Measurements from ENCODE around the gene GSE1.
A peak's percentile ranks its signal among the peaks of the same experiment; 100 is the strongest.

GSE1 gene

DNA sequence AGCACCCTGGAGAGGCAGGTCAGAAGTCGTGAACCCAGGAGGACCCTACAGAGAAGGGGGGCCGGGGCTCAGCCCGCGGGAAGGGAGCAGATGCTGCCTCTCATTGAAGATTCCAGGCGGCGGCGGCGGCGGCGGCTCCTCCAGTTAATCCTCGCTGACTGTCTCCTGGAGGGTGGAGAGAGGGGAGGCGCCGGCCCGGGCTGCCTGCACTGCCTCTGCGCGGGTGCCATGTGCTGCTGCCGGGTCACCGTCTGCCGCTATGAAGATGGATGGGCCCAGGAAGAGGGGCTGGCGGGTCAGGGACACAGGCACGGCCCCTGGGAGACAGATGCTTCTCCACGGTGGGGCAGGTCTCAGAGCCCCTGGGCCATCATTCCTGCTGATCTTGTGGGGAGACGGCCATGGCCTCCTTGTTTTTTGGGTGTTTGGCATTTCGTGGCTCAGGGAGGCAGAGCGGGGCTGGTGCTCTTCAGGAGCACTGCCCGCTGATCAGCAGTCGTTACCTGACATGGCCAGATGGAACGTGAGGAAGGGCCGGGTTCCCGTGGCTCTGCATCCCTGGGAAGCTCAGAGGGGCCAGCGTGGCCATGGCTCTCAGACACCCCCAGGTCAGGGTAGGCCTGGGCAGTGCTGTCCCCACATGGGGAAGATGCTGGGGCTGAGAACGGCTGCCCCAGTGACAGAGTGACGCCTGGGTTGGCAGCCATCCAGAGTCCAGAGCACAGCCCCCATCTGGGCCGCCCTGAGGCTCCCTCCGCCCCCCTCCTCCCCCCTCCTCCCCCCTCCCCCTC is 39.5 kb downstream of the GSE1 start:
- Histone ChIP-seq H3K4me1 (ENCODE audit: insufficient read depth, low read length) (no peaks in the 10 kb centered on the region), H3K27me3 (ENCODE audit: insufficient read depth, low read length) (no peaks in the 10 kb centered on the region), H3K36me3 (ENCODE audit: insufficient read depth, low read length) (peaks cover 63% of the 10 kb centered on the region), H3K4me3 (ENCODE audit: low read length) (no peak overlapping the region), H3K9ac (ENCODE audit: low read depth, low read length) (no peak overlapping the region), H3K9me3 (ENCODE audit: insufficient read depth, low read depth, low read length) (no peaks in the 10 kb centered on the region), H3K27ac (ENCODE audit: low read depth, low read length) (peak overlapping the region; percentile 52; the same call in 1 of the 2 replicates)
- 79% methylated on average over 33 of the region's 35 CpGs for WGBS

DNA sequence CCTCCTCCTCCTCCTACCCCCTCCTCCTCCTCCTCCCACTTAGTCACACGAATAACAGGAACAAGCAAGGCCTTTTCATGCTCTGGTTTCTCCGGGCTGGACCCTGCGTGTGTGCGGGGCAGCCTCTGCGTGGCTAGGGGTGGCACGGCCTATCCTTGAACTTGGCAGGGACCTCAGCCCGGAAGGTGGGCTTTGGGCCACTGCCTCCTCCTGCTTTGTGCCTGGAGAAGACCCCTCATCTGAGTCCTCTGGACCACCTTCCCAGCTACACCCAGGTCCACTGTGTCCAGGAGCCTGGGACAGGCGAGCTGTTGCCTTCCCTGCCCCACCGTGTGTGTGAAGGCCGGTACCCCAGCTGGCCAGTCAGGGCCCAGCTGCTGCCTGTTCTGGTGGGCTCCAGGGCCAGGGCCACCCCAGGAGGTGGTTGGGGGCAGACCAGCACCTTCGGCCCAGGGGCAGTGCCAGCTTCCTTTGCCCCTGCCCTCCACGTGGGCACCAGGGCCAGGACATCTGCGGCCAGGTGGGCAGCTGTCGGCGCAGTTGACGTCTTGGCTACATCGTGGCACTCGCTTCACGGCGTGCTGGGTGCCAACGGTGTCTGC is 40.3 kb downstream of the GSE1 start:
- no peak overlapping the region for H3K4me3 ChIP-seq (ENCODE audit: low read length)
- 95% methylated on average over 21 of the region's 21 CpGs for WGBS
- no peaks in the 10 kb centered on the region for H3K27me3 ChIP-seq (ENCODE audit: insufficient read depth, low read length)
- H3K4me1 ChIP-seq (ENCODE audit: insufficient read depth, low read length), result no peaks in the 10 kb centered on the region
- H3K9ac ChIP-seq (ENCODE audit: low read depth, low read length), result no peak overlapping the region
- peaks cover 70% of the 10 kb centered on the region for H3K36me3 ChIP-seq (ENCODE audit: insufficient read depth, low read length)
- H3K9me3 ChIP-seq (ENCODE audit: insufficient read depth, low read depth, low read length), result no peaks in the 10 kb centered on the region
- no peak overlapping the region for H3K27ac ChIP-seq (ENCODE audit: low read depth, low read length)

DNA sequence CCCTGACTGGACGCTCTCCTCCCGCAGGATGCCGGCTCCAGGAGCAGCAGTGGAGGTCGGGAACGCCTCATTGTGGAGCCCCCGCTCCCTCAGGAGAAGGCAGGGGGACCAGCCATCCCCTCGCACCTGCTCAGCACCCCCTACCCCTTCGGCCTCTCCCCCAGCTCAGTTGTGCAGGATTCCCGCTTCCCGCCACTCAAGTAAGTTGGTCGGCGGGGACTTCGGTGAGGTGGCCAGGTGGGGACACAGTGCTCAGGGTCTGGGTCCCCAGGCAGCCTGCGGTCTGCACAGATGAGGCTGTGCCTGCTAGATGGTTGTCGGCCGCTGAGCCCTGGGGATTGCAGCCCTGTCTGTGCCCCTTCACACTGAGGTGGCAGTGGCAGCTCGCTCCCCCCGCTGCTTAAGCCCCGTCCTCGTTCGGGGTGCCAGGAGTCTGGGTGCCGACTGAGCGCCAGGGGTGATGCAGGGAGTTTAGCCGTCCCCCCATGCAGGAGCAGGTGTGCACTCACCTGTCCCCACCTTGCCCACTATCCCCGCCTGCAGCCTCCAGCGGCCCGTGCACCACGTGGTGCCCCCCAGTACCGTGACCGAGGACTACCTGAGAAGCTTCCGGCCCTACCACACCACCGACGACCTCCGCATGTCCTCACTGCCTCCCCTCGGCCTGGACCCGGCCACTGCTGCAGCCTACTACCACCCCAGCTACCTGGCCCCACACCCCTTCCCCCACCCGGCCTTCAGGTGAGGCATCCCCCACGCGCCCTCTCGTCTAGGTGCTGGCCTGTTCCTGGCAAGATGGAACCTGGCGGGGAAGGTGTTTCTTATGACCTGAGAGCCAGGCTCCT is 41.4 kb downstream of the GSE1 start:
- no peaks in the 10 kb centered on the region for H3K4me1 ChIP-seq (ENCODE audit: insufficient read depth, low read length)
- no peaks in the 10 kb centered on the region for H3K27me3 ChIP-seq (ENCODE audit: insufficient read depth, low read length)
- H3K36me3 ChIP-seq (ENCODE audit: insufficient read depth, low read length), result peaks cover 74% of the 10 kb centered on the region
- WGBS, result 95% methylated on average over 41 of the region's 41 CpGs
- H3K4me3 ChIP-seq (ENCODE audit: low read length), result no peak overlapping the region
- no peak overlapping the region for H3K9ac ChIP-seq (ENCODE audit: low read depth, low read length)
- no peaks in the 10 kb centered on the region for H3K9me3 ChIP-seq (ENCODE audit: insufficient read depth, low read depth, low read length)
- no peak overlapping the region for H3K27ac ChIP-seq (ENCODE audit: low read depth, low read length)

DNA sequence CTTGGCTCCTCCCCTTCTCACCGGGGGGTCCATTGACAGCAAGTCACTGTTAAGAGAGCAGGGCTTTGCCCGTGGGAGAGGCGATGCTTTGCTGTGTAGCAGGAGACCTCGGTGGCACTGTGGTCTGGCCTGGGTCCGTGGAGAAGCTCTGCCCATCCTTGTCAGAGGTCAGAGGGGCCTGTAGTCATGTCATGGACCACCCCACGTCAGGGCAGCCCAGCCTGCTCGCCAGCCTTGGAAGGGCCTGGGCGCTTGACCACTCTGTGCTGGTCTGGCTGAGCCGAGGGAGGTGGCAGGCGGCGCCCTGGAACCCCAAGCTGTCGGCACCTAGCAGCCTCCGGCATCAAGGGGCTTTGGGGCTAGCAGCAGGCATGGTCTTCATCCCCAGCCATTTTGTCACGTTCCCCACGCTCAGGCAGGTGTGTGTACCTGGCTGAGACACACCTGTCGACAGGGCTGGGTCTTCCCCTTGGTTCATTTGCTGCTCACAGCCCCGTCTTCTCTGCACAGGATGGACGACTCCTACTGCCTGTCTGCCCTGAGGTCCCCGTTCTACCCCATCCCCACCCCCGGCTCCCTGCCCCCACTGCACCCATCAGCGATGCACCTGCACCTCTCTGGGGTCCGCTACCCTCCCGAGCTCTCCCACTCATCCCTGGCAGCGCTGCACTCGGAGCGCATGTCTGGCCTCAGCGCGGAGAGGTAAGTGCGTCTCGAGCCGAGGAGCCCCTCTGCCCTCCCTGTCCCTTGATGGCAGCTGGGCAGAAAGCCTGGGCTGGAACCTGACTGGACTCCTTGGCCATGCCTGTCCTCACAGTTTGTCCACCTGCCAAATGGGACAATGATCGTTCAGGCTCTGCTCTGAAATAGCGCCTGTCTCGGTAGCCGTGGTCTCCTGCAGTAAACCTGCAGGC is 42.4 kb downstream of the GSE1 start:
- 93% methylated on average over 35 of the region's 35 CpGs for whole genome bisulfite sequencing
- no peak overlapping the region for H3K9ac ChIP-seq (ENCODE audit: low read depth, low read length)
- H3K27ac ChIP-seq (ENCODE audit: low read depth, low read length), result no peak overlapping the region
- no peaks in the 10 kb centered on the region for H3K4me1 ChIP-seq (ENCODE audit: insufficient read depth, low read length)
- no peak overlapping the region for H3K4me3 ChIP-seq (ENCODE audit: low read length)
- no peaks in the 10 kb centered on the region for H3K27me3 ChIP-seq (ENCODE audit: insufficient read depth, low read length)
- H3K36me3 ChIP-seq (ENCODE audit: insufficient read depth, low read length), result peaks cover 73% of the 10 kb centered on the region
- H3K9me3 ChIP-seq (ENCODE audit: insufficient read depth, low read depth, low read length), result no peaks in the 10 kb centered on the region

DNA sequence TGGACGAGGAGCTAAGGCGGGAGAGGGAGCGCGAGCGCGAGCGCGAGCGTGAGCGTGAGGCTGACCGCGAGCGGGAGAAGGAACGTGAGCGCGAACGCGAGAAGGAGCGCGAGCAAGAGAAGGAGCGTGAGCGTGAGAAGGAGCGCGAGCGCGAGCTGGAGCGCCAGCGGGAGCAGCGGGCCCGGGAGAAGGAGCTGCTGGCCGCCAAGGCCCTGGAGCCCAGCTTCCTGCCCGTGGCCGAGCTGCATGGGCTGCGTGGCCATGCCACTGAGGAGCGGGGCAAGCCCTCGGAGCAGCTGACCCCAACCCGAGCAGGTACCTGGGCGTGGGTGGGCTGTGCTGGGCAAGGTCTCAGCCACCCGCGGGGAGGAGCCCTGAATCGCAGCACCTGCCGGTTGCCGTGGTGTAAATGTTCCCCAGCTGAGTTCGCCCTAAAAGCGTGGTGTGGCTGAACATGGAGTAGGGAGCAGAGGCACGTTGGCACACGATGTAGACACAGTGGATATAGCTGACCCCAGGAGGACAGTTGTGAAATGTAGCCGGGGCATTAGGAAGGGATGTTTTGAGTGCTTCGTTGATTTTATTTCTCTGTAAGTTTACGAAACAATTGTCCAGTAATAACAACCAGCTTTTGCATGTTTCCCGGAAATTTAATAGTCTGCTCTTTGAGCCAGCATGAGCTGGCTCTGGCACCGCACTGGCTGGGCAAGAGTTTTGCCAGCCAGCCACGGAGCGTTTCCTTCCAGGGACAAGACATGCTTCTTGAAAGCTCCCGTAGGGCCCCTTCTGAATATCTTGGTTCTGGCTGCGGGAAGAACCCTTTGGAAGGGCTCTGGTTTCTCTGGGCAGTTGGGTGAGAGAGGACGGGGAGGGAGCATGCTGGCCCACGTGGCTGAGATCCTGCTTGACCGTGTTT is 43.5 kb downstream of the GSE1 start:
- no peak overlapping the region for H3K4me3 ChIP-seq (ENCODE audit: low read length)
- H3K36me3 ChIP-seq (ENCODE audit: insufficient read depth, low read length), result peaks cover 80% of the 10 kb centered on the region
- H3K9me3 ChIP-seq (ENCODE audit: insufficient read depth, low read depth, low read length), result no peaks in the 10 kb centered on the region
- no peak overlapping the region for H3K9ac ChIP-seq (ENCODE audit: low read depth, low read length)
- H3K27ac ChIP-seq (ENCODE audit: low read depth, low read length), result no peak overlapping the region
- no peaks in the 10 kb centered on the region for H3K27me3 ChIP-seq (ENCODE audit: insufficient read depth, low read length)
- 95% methylated on average over 59 of the region's 59 CpGs for WGBS
- no peaks in the 10 kb centered on the region for H3K4me1 ChIP-seq (ENCODE audit: insufficient read depth, low read length)

DNA sequence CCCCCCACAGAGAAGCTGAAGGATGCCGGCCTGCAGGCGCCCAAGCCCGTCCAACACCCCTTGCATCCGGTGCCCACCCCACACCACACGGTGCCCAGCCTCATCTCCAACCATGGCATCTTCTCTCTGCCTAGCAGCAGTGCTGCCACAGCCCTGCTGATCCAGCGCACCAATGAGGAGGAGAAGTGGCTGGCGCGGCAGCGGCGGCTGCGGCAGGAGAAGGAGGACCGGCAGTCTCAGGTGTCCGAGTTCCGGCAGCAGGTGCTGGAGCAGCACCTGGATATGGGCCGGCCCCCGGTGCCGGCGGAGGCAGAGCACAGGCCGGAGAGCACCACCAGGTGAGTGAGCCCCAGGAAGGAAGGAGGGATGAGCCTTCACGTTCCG is 44.1 kb downstream of the GSE1 start:
- no peaks in the 10 kb centered on the region for H3K9me3 ChIP-seq (ENCODE audit: insufficient read depth, low read depth, low read length)
- H3K9ac ChIP-seq (ENCODE audit: low read depth, low read length), result no peak overlapping the region
- no peak overlapping the region for H3K4me3 ChIP-seq (ENCODE audit: low read length)
- no peaks in the 10 kb centered on the region for H3K4me1 ChIP-seq (ENCODE audit: insufficient read depth, low read length)
- no peak overlapping the region for H3K27ac ChIP-seq (ENCODE audit: low read depth, low read length)
- peaks cover 84% of the 10 kb centered on the region for H3K36me3 ChIP-seq (ENCODE audit: insufficient read depth, low read length)
- no peaks in the 10 kb centered on the region for H3K27me3 ChIP-seq (ENCODE audit: insufficient read depth, low read length)
- 95% methylated on average over 21 of the region's 21 CpGs for WGBS

DNA sequence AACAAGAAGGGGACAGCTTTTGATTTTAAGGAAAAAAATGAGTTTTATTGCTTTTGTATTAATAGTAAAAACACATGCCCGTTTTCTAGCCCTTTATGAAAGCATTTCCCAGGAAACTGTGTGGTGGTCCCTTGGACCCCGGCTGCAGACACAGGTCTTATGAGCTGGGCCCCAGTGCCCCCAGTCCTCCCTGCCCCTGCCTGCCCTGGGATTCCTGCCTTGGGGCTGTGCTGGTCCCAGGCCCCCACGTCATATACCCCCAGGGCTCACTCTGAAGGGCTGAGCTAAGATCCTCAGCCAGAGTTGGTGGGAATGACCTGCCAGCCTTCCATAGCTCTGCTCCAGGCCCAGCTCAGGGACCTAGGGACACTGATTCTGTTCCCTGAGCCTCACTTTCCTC is 44.9 kb downstream of the GSE1 start:
- H3K27ac ChIP-seq (ENCODE audit: low read depth, low read length), result no peak overlapping the region
- no peaks in the 10 kb centered on the region for H3K4me1 ChIP-seq (ENCODE audit: insufficient read depth, low read length)
- no peak overlapping the region for H3K9ac ChIP-seq (ENCODE audit: low read depth, low read length)
- no peaks in the 10 kb centered on the region for H3K27me3 ChIP-seq (ENCODE audit: insufficient read depth, low read length)
- H3K9me3 ChIP-seq (ENCODE audit: insufficient read depth, low read depth, low read length), result no peaks in the 10 kb centered on the region
- no peak overlapping the region for H3K4me3 ChIP-seq (ENCODE audit: low read length)
- H3K36me3 ChIP-seq (ENCODE audit: insufficient read depth, low read length), result peaks cover 91% of the 10 kb centered on the region
- 92% methylated on average over 3 of the region's 3 CpGs for WGBS

DNA sequence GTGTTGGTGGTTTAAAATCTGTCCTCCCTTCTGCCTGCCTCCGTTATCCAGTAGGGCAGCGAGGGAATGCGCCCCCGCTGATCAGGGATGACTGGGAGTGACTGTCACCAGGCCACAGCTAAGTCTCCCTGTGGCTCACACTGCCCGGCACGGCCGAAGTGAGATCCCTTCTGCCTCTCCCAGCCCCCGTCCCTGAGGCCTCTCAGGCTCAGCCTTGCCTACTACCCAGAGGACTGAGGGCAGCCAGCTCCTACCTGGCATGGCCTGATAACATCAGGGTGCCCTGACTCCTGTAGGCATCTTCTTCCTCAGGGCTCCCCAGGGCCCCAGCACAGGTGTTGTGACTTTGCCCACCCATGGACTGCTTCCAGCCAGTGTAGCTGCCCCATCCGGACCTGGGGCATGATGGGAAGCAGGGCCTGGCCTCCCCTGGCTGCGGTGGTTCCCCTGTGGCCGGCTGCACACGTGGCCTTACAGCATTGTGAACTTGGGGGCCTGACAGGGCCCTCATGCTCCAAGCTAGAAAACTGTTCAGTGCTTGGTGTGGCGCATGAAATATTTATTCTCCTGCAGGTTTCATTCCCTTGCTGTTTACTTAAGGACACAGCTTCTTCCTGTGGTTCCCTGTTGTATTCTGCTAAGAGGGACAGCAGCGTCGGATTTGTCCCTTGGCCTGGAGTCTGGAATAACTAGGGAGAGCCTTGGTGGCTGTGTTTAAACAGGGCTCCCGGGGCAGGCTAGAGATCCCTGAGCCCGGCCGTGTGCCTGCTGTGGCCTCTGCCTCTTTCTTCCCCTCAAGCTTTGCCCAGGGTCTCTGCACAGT is 45.6 kb downstream of the GSE1 start:
- WGBS, result 94% methylated on average over 18 of the region's 18 CpGs
- H3K9ac ChIP-seq (ENCODE audit: low read depth, low read length), result no peak overlapping the region
- no peaks in the 10 kb centered on the region for H3K27me3 ChIP-seq (ENCODE audit: insufficient read depth, low read length)
- no peak overlapping the region for H3K27ac ChIP-seq (ENCODE audit: low read depth, low read length)
- H3K4me3 ChIP-seq (ENCODE audit: low read length), result no peak overlapping the region
- peaks cover 94% of the 10 kb centered on the region for H3K36me3 ChIP-seq (ENCODE audit: insufficient read depth, low read length)
- no peaks in the 10 kb centered on the region for H3K4me1 ChIP-seq (ENCODE audit: insufficient read depth, low read length)
- no peaks in the 10 kb centered on the region for H3K9me3 ChIP-seq (ENCODE audit: insufficient read depth, low read depth, low read length)

DNA sequence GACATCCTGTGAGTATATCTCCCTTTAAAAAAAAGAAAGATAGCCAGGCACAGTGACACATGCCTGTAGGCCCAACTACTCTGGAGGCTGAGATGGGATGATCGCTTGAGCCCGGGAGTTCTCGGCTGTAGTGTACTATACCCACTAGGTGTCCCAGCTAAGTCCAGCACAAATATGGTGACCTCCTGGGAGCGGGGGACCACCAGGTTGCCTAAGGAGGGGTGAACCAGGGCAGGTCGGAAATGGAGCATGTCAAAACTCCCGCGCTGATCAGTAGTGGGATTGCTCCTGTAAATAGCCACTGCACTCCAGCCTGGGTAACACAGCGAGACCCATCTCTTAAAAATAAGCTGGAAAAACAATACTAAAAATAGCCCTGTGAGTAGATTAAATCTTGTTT is 46.2 kb downstream of the GSE1 start:
- Histone ChIP-seq H3K9me3 (ENCODE audit: insufficient read depth, low read depth, low read length) (no peaks in the 10 kb centered on the region), H3K4me1 (ENCODE audit: insufficient read depth, low read length) (no peaks in the 10 kb centered on the region), H3K27ac (ENCODE audit: low read depth, low read length) (no peak overlapping the region), H3K36me3 (ENCODE audit: insufficient read depth, low read length) (peaks cover 94% of the 10 kb centered on the region), H3K9ac (ENCODE audit: low read depth, low read length) (no peak overlapping the region), H3K4me3 (ENCODE audit: low read length) (no peak overlapping the region), H3K27me3 (ENCODE audit: insufficient read depth, low read length) (no peaks in the 10 kb centered on the region)
- WGBS, result 93% methylated on average over 8 of the region's 8 CpGs
